SK-N-SH treated with all-trans-retinoic acid at 6 μM for 48 hours (cell line): ENCODE results near the gene KDR.

Source experiments
- ARNTL ChIP-seq: fragments of 450-650 bp; formaldehyde crosslinking; IDR thresholded peaks from 2 replicates; pipeline ENCODE4 v1.5.0; 2020; ENCODE audit warnings: low read depth, mild to moderate bottlenecking, moderate library complexity, borderline replicate concordance
- BACH2 ChIP-seq: fragments of 250-450 bp; sonication (Bioruptor Pico); IDR thresholded peaks from 2 replicates; pipeline ENCODE4 v1.9.0; 2021; ENCODE audit warnings: mild to moderate bottlenecking, borderline replicate concordance
- CSDC2 ChIP-seq: fragments of 250-450 bp; sonication (Bioruptor Pico); IDR thresholded peaks from 2 replicates; pipeline ENCODE4 v1.5.0; 2020; ENCODE audit warnings: mild to moderate bottlenecking, moderate library complexity
- OSR1 ChIP-seq: fragments of 250-450 bp; sonication (Bioruptor Pico); IDR thresholded peaks from 2 replicates; pipeline ENCODE4 v1.8.0; 2022; ENCODE audit warnings: moderate library complexity, mild to moderate bottlenecking, inconsistent platforms
- PATZ1 ChIP-seq: fragments of 250-450 bp; sonication (Bioruptor Pico); IDR thresholded peaks from 2 replicates; pipeline ENCODE4 v1.8.0; 2020; ENCODE audit warnings: mild to moderate bottlenecking, moderate library complexity, borderline replicate concordance
- PPARA ChIP-seq: fragments of 250-450 bp; sonication (Bioruptor Pico); IDR thresholded peaks from 2 replicates; pipeline ENCODE4 v1.5.0; 2020; ENCODE audit warnings: mild to moderate bottlenecking, borderline replicate concordance
- RARB ChIP-seq: fragments of 250-450 bp; sonication (Bioruptor Pico); IDR thresholded peaks from 2 replicates; pipeline ENCODE4 v1.8.0; 2021; ENCODE audit warnings: mild to moderate bottlenecking, moderate library complexity
- ZFP3 ChIP-seq: fragments of 250-450 bp; sonication (Bioruptor Pico); IDR thresholded peaks from 2 replicates; pipeline ENCODE4 v1.5.0; 2020; ENCODE audit warnings: mild to moderate bottlenecking, moderate library complexity
- ZFP30 ChIP-seq: fragments of 450-650 bp; formaldehyde crosslinking; IDR thresholded peaks from 2 replicates; pipeline ENCODE4 v1.5.0; 2022; ENCODE audit warnings: mild to moderate bottlenecking, moderate library complexity
- ZNF70 ChIP-seq: fragments of 450-650 bp; formaldehyde crosslinking; IDR thresholded peaks from 2 replicates; pipeline ENCODE4 v1.5.0; 2020; ENCODE audit warnings: mild to moderate bottlenecking, moderate library complexity
- ZNF8 ChIP-seq: fragments of 450-650 bp; formaldehyde crosslinking; IDR thresholded peaks from 2 replicates; pipeline ENCODE4 v1.5.0; 2020; ENCODE audit warnings: mild to moderate bottlenecking, moderate library complexity

GRCh38 chr4:55110131-55110530 is 15.3 kb downstream of the KDR start:
- TF ChIP-seq BACH2: no peak
- no peak for TF ChIP-seq ZFP3
- TF ChIP-seq ZNF70 (CRISPR knock-in tag): no peak
- no peak for TF ChIP-seq ZFP30 (CRISPR knock-in tag)
- no peak for TF ChIP-seq OSR1
- no peak for TF ChIP-seq RARB (CRISPR knock-in tag)
- TF ChIP-seq CSDC2: no peak
- no peak for TF ChIP-seq ZNF8 (CRISPR knock-in tag)
- no peak for TF ChIP-seq PPARA
- no peak for TF ChIP-seq PATZ1
- no peak for TF ChIP-seq ARNTL (CRISPR knock-in tag)
